ENCODE data around the gene XRCC3. TPM values are rescaled to one million over a fixed set of nuclear protein-coding genes. Genes with fewer than 3 reads are reported as not detected.

Gene XRCC3
- total RNA-seq, 1 experiment from 2014 or later: 61.3 TPM

- H3K36me3 ChIP-seq (ENCODE audit: low read depth, low read length): peaks cover 48% of the 10 kb centered on the region
- H3K9ac ChIP-seq (ENCODE audit: low read length): no peak overlapping the region
- H3K4me2 ChIP-seq (ENCODE audit: low read length): no peak overlapping the region
- H3K4me1 ChIP-seq (ENCODE audit: insufficient read depth, low read length): no peaks in the 10 kb centered on the region
- DNase-seq (no peak), ATAC-seq (no peak)
- H2AFZ ChIP-seq (ENCODE audit: low read length): no peak overlapping the region
- H4K20me1 ChIP-seq (ENCODE audit: low read length): peaks cover 51% of the 10 kb centered on the region
- H3K9me2 ChIP-seq (replicated peaks; ENCODE audit: low read length): no peaks in the 10 kb centered on the region
- POLR2A ChIA-PET (ENCODE audit: unreplicated experiment): no interaction called here
- CTCF ChIA-PET: no interaction called here
- no TSS peak for BruUV-seq (replicated peaks)
- no peaks in the 10 kb centered on the region for H3K9me3 ChIP-seq (ENCODE audit: low read length)
- no peak overlapping the region for H3K4me3 ChIP-seq (ENCODE audit: low read length)
- peaks cover 84% of the 10 kb centered on the region for H3K79me2 ChIP-seq (ENCODE audit: low read length)
- intact Hi-C loops (cut with micrococcal nuclease): no loop called here
- H3K27ac ChIP-seq (ENCODE audit: low read length): no peak overlapping the region
- no peaks in the 10 kb centered on the region for H3K27me3 ChIP-seq (ENCODE audit: low read length)
- H3F3A ChIP-seq (ENCODE audit: low read length, unreplicated experiment): no peaks in the 10 kb centered on the region
- TF ChIP-seq EZH2 (IDR thresholded peaks at IDR 0.05; ENCODE audit: low read length, unreplicated experiment) (no peak), EZH2phosphoT487 (IDR thresholded peaks at IDR 0.05; ENCODE audit: borderline replicate concordance, low read length) (no peak)
- TF ChIP-seq, protein P1, sequence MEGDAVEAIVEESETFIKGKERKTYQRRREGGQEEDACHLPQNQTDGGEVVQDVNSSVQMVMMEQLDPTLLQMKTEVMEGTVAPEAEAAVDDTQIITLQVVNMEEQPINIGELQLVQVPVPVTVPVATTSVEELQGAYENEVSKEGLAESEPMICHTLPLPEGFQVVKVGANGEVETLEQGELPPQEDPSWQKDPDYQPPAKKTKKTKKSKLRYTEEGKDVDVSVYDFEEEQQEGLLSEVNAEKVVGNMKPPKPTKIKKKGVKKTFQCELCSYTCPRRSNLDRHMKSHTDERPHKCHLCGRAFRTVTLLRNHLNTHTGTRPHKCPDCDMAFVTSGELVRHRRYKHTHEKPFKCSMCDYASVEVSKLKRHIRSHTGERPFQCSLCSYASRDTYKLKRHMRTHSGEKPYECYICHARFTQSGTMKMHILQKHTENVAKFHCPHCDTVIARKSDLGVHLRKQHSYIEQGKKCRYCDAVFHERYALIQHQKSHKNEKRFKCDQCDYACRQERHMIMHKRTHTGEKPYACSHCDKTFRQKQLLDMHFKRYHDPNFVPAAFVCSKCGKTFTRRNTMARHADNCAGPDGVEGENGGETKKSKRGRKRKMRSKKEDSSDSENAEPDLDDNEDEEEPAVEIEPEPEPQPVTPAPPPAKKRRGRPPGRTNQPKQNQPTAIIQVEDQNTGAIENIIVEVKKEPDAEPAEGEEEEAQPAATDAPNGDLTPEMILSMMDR (conservative IDR thresholded peaks at IDR 0.05; ENCODE audit: low read depth, low read length): no peak
Measured at GRCh38 chr14:103652806-103653205, 62.4 kb downstream of the XRCC3 start.

- no peaks in the 10 kb centered on the region for H3K9me3 ChIP-seq (ENCODE audit: low read length)
- H3K36me3 ChIP-seq (ENCODE audit: low read depth, low read length): peaks cover 35% of the 10 kb centered on the region
- H3K4me2 ChIP-seq (ENCODE audit: low read length): no peak overlapping the region
- no peaks in the 10 kb centered on the region for H3K27me3 ChIP-seq (ENCODE audit: low read length)
- H3F3A ChIP-seq (ENCODE audit: low read length, unreplicated experiment): no peaks in the 10 kb centered on the region
- H3K9ac ChIP-seq (ENCODE audit: low read length): no peak overlapping the region
- TF ChIP-seq EZH2 (IDR thresholded peaks at IDR 0.05; ENCODE audit: low read length, unreplicated experiment) (no peak), EZH2phosphoT487 (IDR thresholded peaks at IDR 0.05; ENCODE audit: borderline replicate concordance, low read length) (no peak)
- TF ChIP-seq, protein P1 (conservative IDR thresholded peaks at IDR 0.05; ENCODE audit: low read depth, low read length): no peak
- no peak for DNase-seq
- ChIA-PET POLR2A (ENCODE audit: unreplicated experiment) (interaction anchor here (0.6 kb wide), 1 partner anchor 64 kb away, joined by 3 read pairs; the partner anchor contains the start of gene XRCC3), CTCF (no interaction called here)
- H3K9me2 ChIP-seq (replicated peaks; ENCODE audit: low read length): no peaks in the 10 kb centered on the region
- H2AFZ ChIP-seq (ENCODE audit: low read length): no peak overlapping the region
- peaks cover 93% of the 10 kb centered on the region for H3K79me2 ChIP-seq (ENCODE audit: low read length)
- peaks cover 55% of the 10 kb centered on the region for H4K20me1 ChIP-seq (ENCODE audit: low read length)
- no peak overlapping the region for H3K27ac ChIP-seq (ENCODE audit: low read length)
- ATAC-seq: no peak
- H3K4me3 ChIP-seq (ENCODE audit: low read length): no peak overlapping the region
- no peaks in the 10 kb centered on the region for H3K4me1 ChIP-seq (ENCODE audit: insufficient read depth, low read length)
- no TSS peak for BruUV-seq (replicated peaks)
- intact Hi-C loops (cut with micrococcal nuclease): no loop called here
Measured at GRCh38 chr14:103651585-103651984, 63.7 kb downstream of the XRCC3 start.

GRCh38 chr14:103650213-103650612 is 65.0 kb downstream of the XRCC3 start:
- Histone ChIP-seq H3K4me3 (ENCODE audit: low read length) (no peak overlapping the region), H3F3A (ENCODE audit: low read length, unreplicated experiment) (no peaks in the 10 kb centered on the region), H3K79me2 (ENCODE audit: low read length) (peaks cover 96% of the 10 kb centered on the region), H4K20me1 (ENCODE audit: low read length) (peaks cover 60% of the 10 kb centered on the region), H3K27me3 (ENCODE audit: low read length) (no peaks in the 10 kb centered on the region), H3K4me1 (ENCODE audit: insufficient read depth, low read length) (no peaks in the 10 kb centered on the region), H3K36me3 (ENCODE audit: low read depth, low read length) (peaks cover 28% of the 10 kb centered on the region), H3K9me3 (ENCODE audit: low read length) (no peaks in the 10 kb centered on the region), H3K9me2 (replicated peaks; ENCODE audit: low read length) (no peaks in the 10 kb centered on the region), H3K4me2 (ENCODE audit: low read length) (no peak overlapping the region), H2AFZ (ENCODE audit: low read length) (no peak overlapping the region), H3K9ac (ENCODE audit: low read length) (no peak overlapping the region), H3K27ac (ENCODE audit: low read length) (no peak overlapping the region)
- DNase-seq (no peak), ATAC-seq (peak; percentile 51)
- ChIA-PET CTCF (no interaction called here), POLR2A (ENCODE audit: unreplicated experiment) (no interaction called here)
- BruUV-seq (replicated peaks): no TSS peak
- intact Hi-C loops (cut with micrococcal nuclease): no loop called here
- TF ChIP-seq, protein P1 (conservative IDR thresholded peaks at IDR 0.05; ENCODE audit: low read depth, low read length): no peak
- no peak for TF ChIP-seq EZH2 (IDR thresholded peaks at IDR 0.05; ENCODE audit: low read length, unreplicated experiment)
- no peak for TF ChIP-seq EZH2phosphoT487 (IDR thresholded peaks at IDR 0.05; ENCODE audit: borderline replicate concordance, low read length)
